NK-92 treated with Interleukin-12 subunit alpha and Interleukin-12 subunit beta, amount 100 ng/mL, for 24 hours (cell line): ENCODE measurements around the gene JTB.

Experiments
- DNase-seq: peaks from one replicate; lab custom pipeline; 2025; lab: John Stamatoyannopoulos, UW

Gene JTB

GRCh38 chr1:153978274-153978909, 918 bp upstream of the JTB start:
- DNase-seq = no peak

- DNase-seq = no peak
Measured at GRCh38 chr1:153976819-153977249, 640 bp downstream of the JTB start.

GRCh38 chr1:153973525-153973924, 3.9 kb downstream of the JTB start:
- no peak for DNase-seq

GRCh38 chr1:153973071-153973470, 4.4 kb downstream of the JTB start:
- no peak for DNase-seq

- no peak for DNase-seq
Measured at GRCh38 chr1:153970346-153970745, 7.1 kb downstream of the JTB start.

GRCh38 chr1:153968972-153969371, 8.5 kb downstream of the JTB start:
- no peak for DNase-seq

GRCh38 chr1:153968408-153968807, 9.1 kb downstream of the JTB start:
- no peak for DNase-seq

- no peak for DNase-seq
Measured at GRCh38 chr1:153968000-153968363, 9.5 kb downstream of the JTB start.

- DNase-seq = peak; percentile 85
Measured at GRCh38 chr1:153967107-153967999, 10.1 kb downstream of the JTB start, which contains the start of gene CREB3L4. TSS of gene CREB3L4 (plus strand) at chr1:153967902. CDS start at chr1:153968526, 624 bp downstream.

GRCh38 chr1:153963850-153964331, 13.6 kb downstream of the JTB start:
- DNase-seq = no peak

GRCh38 chr1:153963030-153963849, 14.2 kb downstream of the JTB start, which contains the start of gene SLC39A1:
TSS of gene SLC39A1 (minus strand) at chr1:153963537. CDS start at chr1:153962715, 822 bp downstream.
- DNase-seq = peak; percentile 94

- DNase-seq = no peak
Measured at GRCh38 chr1:153962088-153963029, 15.1 kb downstream of the JTB start.

GRCh38 chr1:153961421-153961820, 16.1 kb downstream of the JTB start:
- DNase-seq = no peak

GRCh38 chr1:153960206-153960605, 17.3 kb downstream of the JTB start:
- no peak for DNase-seq

- DNase-seq = no peak
Measured at GRCh38 chr1:153959454-153959853, 18.0 kb downstream of the JTB start.

- DNase-seq = no peak
Measured at GRCh38 chr1:153958961-153959260, 18.6 kb downstream of the JTB start.

- peak; percentile 97 for DNase-seq
Measured at GRCh38 chr1:153958111-153958960, 19.1 kb downstream of the JTB start, which contains the start of gene CRTC2. TSS of gene CRTC2 (minus strand) at chr1:153958612. CDS start at chr1:153958497, 115 bp downstream.

GRCh38 chr1:153957744-153958110, 19.7 kb downstream of the JTB start:
- peak; percentile 50 for DNase-seq

GRCh38 chr1:153956997-153957715, 20.3 kb downstream of the JTB start:
- no peak for DNase-seq
